H1 (cell line): ENCODE data around the gene MS4A18. TPM values are rescaled to one million over a fixed set of nuclear protein-coding genes. Genes with fewer than 3 reads are reported as not detected.

ENCODE experiments used
- CTCF ChIA-PET: fragments of 300-600 bp; sonication (Branson Sonifier 250); formaldehyde crosslinking; loops from one replicate; lab custom pipeline; 2021; ENCODE audit not compliant: partially characterized antibody; lab: Charles Lee
- POLR2A ChIA-PET: fragments of 300-600 bp; sonication (Branson Sonifier 250); formaldehyde crosslinking; loops from one replicate; lab custom pipeline; 2021; ENCODE audit warnings: inconsistent platforms; ENCODE audit not compliant: partially characterized antibody; lab: Charles Lee
- DNase-seq, 2 experiments: peaks; one replicate each; pipeline versions ENCODE4 v3.0.0 to v3.0.0-alpha.2; 2010 to 2022; ENCODE audit warnings: low spot score in 2 of 2, low read depth in 1 of 2, mixed read lengths in 1 of 2
- FAIRE-seq: peaks from 2 replicates; lab custom pipeline; 2011; peaks lifted over from hg19 to GRCh38; lab: Jason Lieb, UNC
- H2AFZ ChIP-seq: 2 replicates; pipeline ENCODE4 v1.8.1; 2012; ENCODE audit warnings: low read length, inconsistent platforms
- H2AK5ac ChIP-seq: 2 replicates; pipeline ENCODE4 v1.6.1; 2013; ENCODE audit warnings: low read depth, low read length
- H2BK120ac ChIP-seq: replicated peaks from 2 replicates; pipeline ENCODE3; 2013; ENCODE audit warnings: low read depth, low read length, inconsistent platforms
- H2BK12ac ChIP-seq: 2 replicates; pipeline ENCODE4 v1.6.1; 2013; ENCODE audit warnings: low read depth, low read length
- H2BK15ac ChIP-seq: 2 replicates; pipeline ENCODE4 v1.6.1; 2013; ENCODE audit warnings: low read length
- H2BK20ac ChIP-seq: 2 replicates; pipeline ENCODE4 v1.6.1; 2013; ENCODE audit warnings: low read length
- H2BK5ac ChIP-seq: 2 replicates; pipeline ENCODE4 v1.6.1; 2013; ENCODE audit warnings: low read depth, low read length
- H3K14ac ChIP-seq: 2 replicates; pipeline ENCODE4 v1.6.1; 2013; ENCODE audit warnings: inconsistent platforms; ENCODE audit not compliant: insufficient read length
- H3K18ac ChIP-seq: 2 replicates; pipeline ENCODE4 v1.6.1; 2013; ENCODE audit warnings: low read length; ENCODE audit errors: extremely low read depth
- H3K23ac ChIP-seq: 2 replicates; pipeline ENCODE4 v1.6.1; 2013; ENCODE audit warnings: inconsistent platforms; ENCODE audit not compliant: insufficient read length
- H3K23me2 ChIP-seq: 2 replicates; pipeline ENCODE4 v1.6.1; 2013; ENCODE audit warnings: low read depth, low read length
- H3K27ac ChIP-seq: 2 replicates; pipeline ENCODE4 v1.6.1; 2011; ENCODE audit warnings: low read depth, low read length, inconsistent platforms
- H3K27me3 ChIP-seq, 4 experiments: replicated peaks in 1 of 4; 1 replicate in 1 of 4; 2 replicates in 3 of 4; pipeline versions ENCODE4 v1.6.1 to v1.8.1; 2011 to 2013; ENCODE audit warnings: low read length in 3 of 4, mild to moderate bottlenecking in 3 of 4, inconsistent platforms in 2 of 4, mixed read lengths in 2 of 4, moderate library complexity in 1 of 4; ENCODE audit not compliant: control insufficient read depth in 3 of 4, insufficient read depth in 3 of 4; ENCODE audit errors: extremely low read depth in 1 of 4
- H3K36me3 ChIP-seq, 4 experiments: 2 replicates each; pipeline versions ENCODE4 v1.6.1 to v1.8.1; 2011 to 2013; ENCODE audit warnings: mild to moderate bottlenecking in 4 of 4, low read length in 3 of 4, moderate library complexity in 2 of 4, control low read depth in 1 of 4, inconsistent platforms in 1 of 4; ENCODE audit not compliant: insufficient read depth in 4 of 4, control insufficient read depth in 2 of 4
- H3K4ac ChIP-seq: replicated peaks from 2 replicates; pipeline ENCODE3; 2013; ENCODE audit warnings: low read length, low read depth, mixed read lengths, inconsistent platforms; ENCODE audit not compliant: insufficient read length
- H3K4me1 ChIP-seq, 4 experiments: replicated peaks in 1 of 4; 1 replicate in 1 of 4; 2 replicates in 3 of 4; pipeline versions ENCODE4 v1.6.1 to v1.8.1; 2011 to 2013; ENCODE audit warnings: low read length in 3 of 4, inconsistent platforms in 2 of 4, mixed read lengths in 1 of 4; ENCODE audit not compliant: insufficient read depth in 4 of 4, control insufficient read depth in 3 of 4
- H3K4me2 ChIP-seq, 2 experiments: 2 replicates each; pipeline versions ENCODE4 v1.6.1 to v1.8.1; 2011 to 2013; ENCODE audit warnings: low read depth in 2 of 2, low read length in 2 of 2, control low read depth in 1 of 2, inconsistent platforms in 1 of 2, mild to moderate bottlenecking in 1 of 2; ENCODE audit not compliant: insufficient read depth in 1 of 2
- H3K4me3 ChIP-seq, 4 experiments: fragments of 200-600, 300-600 bp in 1 of 4; sonication (generic), shearing (Covaris generic), sonication (Bioruptor Twin) in 1 of 4; 2 replicates each; pipeline versions ENCODE4 v1.5.1 to v1.8.1; 2011 to 2016; ENCODE audit warnings: low read length in 4 of 4, low read depth in 3 of 4, control low read depth in 2 of 4, inconsistent platforms in 2 of 4, mild to moderate bottlenecking in 2 of 4, mixed read lengths in 1 of 4, moderate library complexity in 1 of 4; ENCODE audit not compliant: insufficient read depth in 2 of 4; ENCODE audit errors: extremely low read depth in 1 of 4
- H3K56ac ChIP-seq: replicated peaks from 2 replicates; pipeline ENCODE3; 2013; ENCODE audit warnings: low read depth, mild to moderate bottlenecking, mixed read lengths, low read length, inconsistent platforms; ENCODE audit not compliant: insufficient read length
- H3K79me1 ChIP-seq: 2 replicates; pipeline ENCODE4 v1.6.1; 2013; ENCODE audit warnings: low read depth, low read length, control low read depth
- H3K79me2 ChIP-seq, 2 experiments: 2 replicates each; pipeline versions ENCODE4 v1.6.1 to v1.8.1; 2012 to 2013; ENCODE audit warnings: low read length in 2 of 2, mild to moderate bottlenecking in 2 of 2, inconsistent platforms in 1 of 2; ENCODE audit not compliant: insufficient read depth in 2 of 2, control insufficient read depth in 1 of 2
- H3K9ac ChIP-seq, 4 experiments: replicated peaks in 1 of 4; 1 replicate in 1 of 4; 2 replicates in 3 of 4; pipeline versions ENCODE4 v1.6.1 to v1.8.1; 2011 to 2013; ENCODE audit warnings: low read depth in 3 of 4, low read length in 3 of 4, control low read depth in 2 of 4, mild to moderate bottlenecking in 2 of 4, moderate library complexity in 2 of 4, inconsistent platforms in 1 of 4; ENCODE audit errors: extremely low read depth in 1 of 4
- H3K9me3 ChIP-seq, 2 experiments: 2 replicates each; pipeline versions ENCODE4 v1.6.1 to v1.8.1; 2012 to 2013; ENCODE audit warnings: mild to moderate bottlenecking in 2 of 2, moderate library complexity in 2 of 2, control low read depth in 1 of 2, inconsistent platforms in 1 of 2, low read depth in 1 of 2, low read length in 1 of 2, mixed read lengths in 1 of 2; ENCODE audit not compliant: insufficient read depth in 2 of 2
- H4K20me1 ChIP-seq, 2 experiments: replicated peaks in 1 of 2; 2 replicates each; pipeline versions ENCODE3 to v1.8.1; 2011 to 2013; ENCODE audit warnings: inconsistent platforms in 2 of 2, low read length in 2 of 2, mild to moderate bottlenecking in 1 of 2; ENCODE audit not compliant: insufficient read depth in 2 of 2, control insufficient read depth in 1 of 2
- H4K5ac ChIP-seq: 2 replicates; pipeline ENCODE4 v1.6.1; 2013; ENCODE audit warnings: low read length, low read depth, mixed read lengths, inconsistent platforms; ENCODE audit not compliant: insufficient read length
- H4K8ac ChIP-seq: 2 replicates; pipeline ENCODE4 v1.8.0; 2013; ENCODE audit warnings: mild to moderate bottlenecking, moderate library complexity, low read length, inconsistent platforms; ENCODE audit not compliant: insufficient read depth; ENCODE audit errors: extremely low read depth
- H4K91ac ChIP-seq: replicated peaks from 2 replicates; pipeline ENCODE3; 2013; ENCODE audit warnings: low read length, mixed read lengths, inconsistent platforms; ENCODE audit not compliant: insufficient read length
- ASH2L ChIP-seq: fragments of 200-600, 300-600 bp; sonication (generic); IDR thresholded peaks from one replicate; pipeline ENCODE4 v1.7.1; 2017; ENCODE audit warnings: low read length
- WGBS, 2 experiments: shearing (Covaris generic) in 1 of 2; methylation state at CpG; one replicate each; pipeline versions ENCODE4 v1.1.6 to v1.1.7; 2013 to 2015; ENCODE audit warnings: low lambda C conversion rate in 2 of 2, mixed read lengths in 2 of 2, inconsistent platforms in 1 of 2, low coverage in 1 of 2, missing lambda C conversion rate in 1 of 2; ENCODE audit not compliant: insufficient replicate concordance in 2 of 2, insufficient coverage in 1 of 2, insufficient read length in 1 of 2; ENCODE audit errors: extremely low coverage in 1 of 2, missing lambda C conversion rate in 1 of 2; 5-methylcytosine and 5-hydroxymethylcytosine counted together
- polyA plus RNA-seq, 7 experiments: library from polyadenylated mRNA; depleted of rRNA in 3 of 7; stranded (reverse) in 5 of 7; unstranded in 2 of 7; fragments of >200 nt in 5 of 7; fragments of 200-250 nt in 2 of 7; gene quantifications; 1 replicate in 5 of 7; 2 replicates in 1 of 7; 4 replicates in 1 of 7; pipeline versions ENCODE4 v1.2.1 to v1.2.3, GENCODE V29; 2011 to 2013; ENCODE audit warnings: missing spikeins in 2 of 7, mixed read lengths in 2 of 7
- total RNA-seq: library from RNA; stranded (reverse); fragmentation: NEBNext Ultra II Directional; extraction: Animal tissue kit (Norgen Biotek cat#: 25700); gene quantifications from 2 replicates; pipeline ENCODE4 v1.2.1, GENCODE V29; 2021

MS4A18 gene
- total and polyA plus RNA-seq, 2 of the 8 experiments (the other 6 are each of a cell fraction or from before 2014, with no cell fraction given): not detected

GRCh38 chr11:60761436-60762190, 37.1 kb downstream of the MS4A18 start:
- H3K36me3 ChIP-seq: no peaks in the 10 kb centered on the region
- H2BK5ac ChIP-seq: no peak overlapping the region
- 0 out of 4 replicates have a peak, but pooled peaks cover 0 to 4% of the 10 kb centered on the region in 2 experiments for H3K9me3 ChIP-seq
- no peak overlapping the region for H3K4me2 ChIP-seq
- H3K27ac ChIP-seq: no peak overlapping the region
- no peak overlapping the region for H3K9ac ChIP-seq
- no peak overlapping the region for H3K4me3 ChIP-seq
- ChIA-PET POLR2A (interaction anchor here (0.7 kb wide), 1 partner anchor 47 kb away, joined by 3 read pairs; no protein-coding TSS in a partner anchor), CTCF (interaction anchor here (0.7 to 8.3 kb wide), 16 partner anchors 12 to 413 kb away, joined by 3 to 145 read pairs (median 10); partner anchors contain the start of genes MS4A8 and PTGDR2)
- no peak overlapping the region for H2AFZ ChIP-seq
- H4K8ac ChIP-seq: no peak overlapping the region
- H3K79me1 ChIP-seq: no peaks in the 10 kb centered on the region
- H4K20me1 ChIP-seq: no peaks in the 10 kb centered on the region
- no peak overlapping the region for H3K14ac ChIP-seq
- no peak overlapping the region for H2BK12ac ChIP-seq
- H2AK5ac ChIP-seq: no peak overlapping the region
- FAIRE-seq (no peak), DNase-seq (no peak)
- no peak overlapping the region for H4K91ac ChIP-seq
- no peak overlapping the region for H3K4ac ChIP-seq
- 94% methylated on average over 4 of the region's 4 CpGs; no CpG with 5 or more reads in 1 of the 2 experiments for WGBS, 2 experiments
- H3K27me3 ChIP-seq: no peaks in the 10 kb centered on the region
- no peak overlapping the region for H2BK15ac ChIP-seq
- H3K23ac ChIP-seq: no peak overlapping the region
- peaks cover 0 to 1% (median 0%) of the 10 kb centered on the region in 4 experiments; a peak in 1 of 7 replicates for H3K4me1 ChIP-seq
- no peak overlapping the region for H3K56ac ChIP-seq
- H3K18ac ChIP-seq: no peak overlapping the region
- H2BK20ac ChIP-seq: no peak overlapping the region
- H3K79me2 ChIP-seq: no peaks in the 10 kb centered on the region
- H4K5ac ChIP-seq: no peak overlapping the region
- H3K23me2 ChIP-seq: no peaks in the 10 kb centered on the region
- no peak overlapping the region for H2BK120ac ChIP-seq
- TF ChIP-seq ASH2L: no peak
